Progenitor cell of endocrine pancreas (in vitro differentiated cells): ENCODE results near the gene CCDC188. TPM values are rescaled to one million over a fixed set of nuclear protein-coding genes. Genes with fewer than 3 reads are reported as not detected.
A peak's percentile ranks its signal among the peaks of the same experiment; 100 is the strongest.

ENCODE experiments used
- DNase-seq: peaks from one replicate; pipeline ENCODE4 v3.0.0; 2021; ENCODE audit warnings: low spot score; ENCODE audit not compliant: unreplicated experiment
- H3K27ac Mint-ChIP-seq: 2 replicates; pipeline ENCODE4 v1.8.0; 2021; ENCODE audit warnings: mild to moderate bottlenecking, moderate library complexity, mixed read lengths
- H3K27me3 Mint-ChIP-seq: 2 replicates; pipeline ENCODE4 v1.8.0; 2021; ENCODE audit warnings: mixed read lengths
- H3K36me3 Mint-ChIP-seq: 2 replicates; pipeline ENCODE4 v1.8.0; 2022; ENCODE audit warnings: mixed read lengths; ENCODE audit not compliant: insufficient read depth
- H3K4me1 Mint-ChIP-seq: 2 replicates; pipeline ENCODE4 v1.8.0; 2021; ENCODE audit warnings: low read depth, mixed read lengths
- H3K4me3 Mint-ChIP-seq: 2 replicates; pipeline ENCODE4 v1.8.0; 2021; ENCODE audit warnings: low read depth, mild to moderate bottlenecking, moderate library complexity, mixed read lengths
- H3K9me3 Mint-ChIP-seq: 2 replicates; pipeline ENCODE4 v1.8.0; 2021; ENCODE audit warnings: low read depth, mixed read lengths
- CTCF ChIP-seq: fragments of 200-600 bp; sonication (generic); IDR thresholded peaks from one replicate; pipeline ENCODE4 v1.5.0; 2021; ENCODE audit warnings: antibody characterized with exemption, mild to moderate bottlenecking; ENCODE audit not compliant: unreplicated experiment
- total RNA-seq: library from RNA; stranded (reverse); gene quantifications from 2 replicates; pipeline ENCODE4 v1.2.1, GENCODE V29; 2021

Gene CCDC188
- total RNA-seq, 1 donor from 2014 or later, result 3.3 TPM

GRCh38 chr22:20187777-20188566, 37.1 kb upstream of the CCDC188 start:
- Mint-ChIP-seq H3K27ac (no peak overlapping the region), H3K4me1 (peaks cover 12% of the 10 kb centered on the region), H3K9me3 (no peaks in the 10 kb centered on the region), H3K4me3 (no peak overlapping the region), H3K36me3 (no peaks in the 10 kb centered on the region), H3K27me3 (peaks cover 7% of the 10 kb centered on the region)
- DNase-seq, result no peak
- TF ChIP-seq CTCF, result no peak

GRCh38 chr22:20186871-20187546, 36.2 kb upstream of the CCDC188 start:
- Mint-ChIP-seq H3K4me3 (no peak overlapping the region), H3K27me3 (peaks cover 7% of the 10 kb centered on the region), H3K36me3 (no peaks in the 10 kb centered on the region), H3K27ac (no peak overlapping the region), H3K4me1 (peaks cover 12% of the 10 kb centered on the region), H3K9me3 (no peaks in the 10 kb centered on the region)
- DNase-seq, result no peak
- no peak for TF ChIP-seq CTCF

- Mint-ChIP-seq H3K4me3 (no peak overlapping the region), H3K27ac (no peak overlapping the region), H3K4me1 (peaks cover 12% of the 10 kb centered on the region), H3K27me3 (peaks cover 7% of the 10 kb centered on the region), H3K36me3 (no peaks in the 10 kb centered on the region), H3K9me3 (no peaks in the 10 kb centered on the region)
- peak; percentile 37 for TF ChIP-seq CTCF
- DNase-seq, result no peak
Observed at GRCh38 chr22:20186183-20186870, 35.5 kb upstream of the CCDC188 start.

- TF ChIP-seq CTCF, result no peak
- Mint-ChIP-seq H3K4me3 (no peak overlapping the region), H3K36me3 (no peaks in the 10 kb centered on the region), H3K4me1 (peaks cover 12% of the 10 kb centered on the region), H3K27me3 (peaks cover 4% of the 10 kb centered on the region), H3K9me3 (no peaks in the 10 kb centered on the region), H3K27ac (no peak overlapping the region)
- no peak for DNase-seq
Observed at GRCh38 chr22:20185750-20186149, 34.9 kb upstream of the CCDC188 start.

- no peak for DNase-seq
- no peaks in the 10 kb centered on the region for H3K36me3 Mint-ChIP-seq
- no peak for TF ChIP-seq CTCF
- H3K27me3 Mint-ChIP-seq, result no peaks in the 10 kb centered on the region
- H3K9me3 Mint-ChIP-seq, result no peaks in the 10 kb centered on the region
- no peak overlapping the region for H3K4me3 Mint-ChIP-seq
- H3K4me1 Mint-ChIP-seq, result peaks cover 12% of the 10 kb centered on the region
- no peak overlapping the region for H3K27ac Mint-ChIP-seq
Observed at GRCh38 chr22:20184501-20185165, 33.8 kb upstream of the CCDC188 start.
